MM.1S (cell line): ENCODE measurements around the gene MYLK3.

Experiments
- DNase-seq: peaks from one replicate; pipeline ENCODE4 v3.0.0-alpha.2; 2015
- H2AFZ ChIP-seq: fragments of 300-600 bp; sonication (generic); 2 replicates; pipeline ENCODE4 v1.6.0; 2016; ENCODE audit warnings: antibody characterized with exemption, low read length
- H3F3A ChIP-seq: fragments of 300-600 bp; sonication (generic); 2 replicates; pipeline ENCODE4 v1.6.1; 2016; ENCODE audit warnings: mild to moderate bottlenecking, antibody characterized with exemption, low read length, moderate library complexity, mixed read lengths; ENCODE audit not compliant: insufficient read depth
- H3K27ac ChIP-seq: fragments of 300-600 bp; sonication (generic); 2 replicates; pipeline ENCODE4 v1.5.1; 2016; ENCODE audit warnings: mild to moderate bottlenecking, low read length
- H3K27me3 ChIP-seq: fragments of 300-600 bp; sonication (generic); replicated peaks from 2 replicates; pipeline ENCODE4 v1.6.0; 2016; ENCODE audit warnings: low read length; ENCODE audit not compliant: insufficient read depth
- H3K36me3 ChIP-seq: fragments of 300-600 bp; sonication (generic); replicated peaks from 2 replicates; pipeline ENCODE4 v1.6.1; 2016; ENCODE audit warnings: mild to moderate bottlenecking, low read length, mixed read lengths; ENCODE audit not compliant: insufficient read depth
- H3K4me1 ChIP-seq: fragments of 300-600 bp; sonication (generic); 2 replicates; pipeline ENCODE4 v1.6.1; 2016; ENCODE audit warnings: low read length, mixed read lengths
- H3K4me2 ChIP-seq: fragments of 300-600 bp; sonication (generic); 2 replicates; pipeline ENCODE4 v1.6.0; 2016; ENCODE audit warnings: low read depth, low read length
- H3K4me3 ChIP-seq: fragments of 300-600 bp; sonication (generic); 2 replicates; pipeline ENCODE4 v1.5.1; 2016; ENCODE audit warnings: low read length, mixed read lengths
- H3K79me2 ChIP-seq: fragments of 300-600 bp; sonication (generic); 2 replicates; pipeline ENCODE4 v1.6.1; 2016; ENCODE audit warnings: mixed run types, low read length, mixed read lengths
- H3K9ac ChIP-seq: fragments of 300-600 bp; sonication (generic); 2 replicates; pipeline ENCODE4 v1.6.1; 2016; ENCODE audit warnings: low read length, mixed read lengths
- H3K9me2 ChIP-seq: fragments of 300-600 bp; sonication (generic); replicated peaks from 2 replicates; pipeline ENCODE4 v1.6.1; 2016; ENCODE audit warnings: mild to moderate bottlenecking, low read length, mixed read lengths; ENCODE audit not compliant: insufficient read depth
- H3K9me3 ChIP-seq: fragments of 300-600 bp; sonication (generic); replicated peaks from 2 replicates; pipeline ENCODE4 v1.6.1; 2016; ENCODE audit warnings: mild to moderate bottlenecking, low read length, mixed read lengths; ENCODE audit not compliant: insufficient read depth
- H4K20me1 ChIP-seq: fragments of 300-600 bp; sonication (generic); 2 replicates; pipeline ENCODE4 v1.6.1; 2016; ENCODE audit warnings: mild to moderate bottlenecking, low read length, moderate library complexity, mixed read lengths; ENCODE audit not compliant: insufficient read depth
- EZH2 ChIP-seq: fragments of 300-600 bp; sonication (generic); optimal IDR thresholded peaks from 2 replicates; pipeline ENCODE3; 2017; ENCODE audit warnings: low read depth, mild to moderate bottlenecking, antibody characterized with exemption, low read length, mixed read lengths
- EZH2phosphoT487 ChIP-seq: fragments of 300-600 bp; sonication (generic); IDR thresholded peaks from 2 replicates; pipeline ENCODE4 v1.6.1; 2018; ENCODE audit warnings: antibody characterized with exemption, low read length
- TF ChIP-seq, protein P1 (sequence below): fragments of 300-600 bp; sonication (generic); IDR thresholded peaks from 2 replicates; pipeline ENCODE4 v1.5.1; 2016; ENCODE audit warnings: antibody characterized with exemption, low read length, mixed read lengths

Gene MYLK3

DNA sequence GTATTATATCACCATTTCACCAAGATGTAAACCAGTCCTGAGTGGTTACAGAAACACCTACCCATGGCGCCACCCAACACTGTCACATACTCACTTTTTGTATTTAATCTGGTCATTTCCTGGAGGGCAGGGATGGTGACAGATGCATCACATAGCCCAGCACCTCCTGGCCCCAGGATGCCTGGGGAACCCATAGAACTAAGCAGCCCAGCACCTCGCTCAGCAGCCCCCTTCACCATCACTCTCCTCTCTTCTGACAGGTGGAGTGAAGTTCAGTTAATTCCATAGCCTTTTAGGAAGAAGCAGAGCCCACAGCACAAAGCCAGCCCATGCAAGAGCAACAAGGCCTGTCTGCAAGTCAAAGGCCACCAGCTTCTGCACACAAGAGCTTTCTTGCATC is 27.5 kb downstream of the MYLK3 start:
- no peak overlapping the region for H3K4me3 ChIP-seq
- H3K79me2 ChIP-seq: no peaks in the 10 kb centered on the region
- H3K4me2 ChIP-seq: no peak overlapping the region
- no peaks in the 10 kb centered on the region for H3K9me3 ChIP-seq
- no peak overlapping the region for H2AFZ ChIP-seq
- H3F3A ChIP-seq: no peaks in the 10 kb centered on the region
- no peaks in the 10 kb centered on the region for H3K36me3 ChIP-seq
- H3K27ac ChIP-seq: no peak overlapping the region
- TF ChIP-seq EZH2 (no peak), EZH2phosphoT487 (no peak)
- TF ChIP-seq, protein P1, sequence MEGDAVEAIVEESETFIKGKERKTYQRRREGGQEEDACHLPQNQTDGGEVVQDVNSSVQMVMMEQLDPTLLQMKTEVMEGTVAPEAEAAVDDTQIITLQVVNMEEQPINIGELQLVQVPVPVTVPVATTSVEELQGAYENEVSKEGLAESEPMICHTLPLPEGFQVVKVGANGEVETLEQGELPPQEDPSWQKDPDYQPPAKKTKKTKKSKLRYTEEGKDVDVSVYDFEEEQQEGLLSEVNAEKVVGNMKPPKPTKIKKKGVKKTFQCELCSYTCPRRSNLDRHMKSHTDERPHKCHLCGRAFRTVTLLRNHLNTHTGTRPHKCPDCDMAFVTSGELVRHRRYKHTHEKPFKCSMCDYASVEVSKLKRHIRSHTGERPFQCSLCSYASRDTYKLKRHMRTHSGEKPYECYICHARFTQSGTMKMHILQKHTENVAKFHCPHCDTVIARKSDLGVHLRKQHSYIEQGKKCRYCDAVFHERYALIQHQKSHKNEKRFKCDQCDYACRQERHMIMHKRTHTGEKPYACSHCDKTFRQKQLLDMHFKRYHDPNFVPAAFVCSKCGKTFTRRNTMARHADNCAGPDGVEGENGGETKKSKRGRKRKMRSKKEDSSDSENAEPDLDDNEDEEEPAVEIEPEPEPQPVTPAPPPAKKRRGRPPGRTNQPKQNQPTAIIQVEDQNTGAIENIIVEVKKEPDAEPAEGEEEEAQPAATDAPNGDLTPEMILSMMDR: no peak
- no peaks in the 10 kb centered on the region for H3K9me2 ChIP-seq
- no peaks in the 10 kb centered on the region for H3K4me1 ChIP-seq
- no peak for DNase-seq
- no peaks in the 10 kb centered on the region for H4K20me1 ChIP-seq
- H3K27me3 ChIP-seq: no peaks in the 10 kb centered on the region
- H3K9ac ChIP-seq: no peak overlapping the region

DNA sequence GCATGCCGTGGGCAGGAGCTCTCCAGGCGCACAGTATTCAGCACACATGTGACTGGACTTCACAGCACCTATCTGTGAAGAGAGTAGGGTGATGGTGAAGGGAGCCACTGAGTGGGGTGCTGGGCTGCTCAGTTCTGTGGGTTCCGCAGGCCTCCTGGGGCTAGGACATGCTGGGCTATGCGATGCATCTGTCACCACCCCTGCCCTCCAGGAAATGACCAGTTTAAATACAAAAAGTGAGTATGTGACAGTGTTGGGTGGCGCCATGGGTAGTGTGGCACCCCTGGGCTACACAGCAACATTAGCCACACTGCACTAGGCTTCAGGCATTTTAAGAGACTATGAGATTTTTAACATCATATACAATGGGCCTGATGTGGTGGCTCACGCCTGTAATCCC is 28.6 kb downstream of the MYLK3 start:
- no peak overlapping the region for H3K9ac ChIP-seq
- no peaks in the 10 kb centered on the region for H3K27me3 ChIP-seq
- no peaks in the 10 kb centered on the region for H4K20me1 ChIP-seq
- no peak for DNase-seq
- H3K36me3 ChIP-seq: no peaks in the 10 kb centered on the region
- no peaks in the 10 kb centered on the region for H3K9me2 ChIP-seq
- H3K79me2 ChIP-seq: no peaks in the 10 kb centered on the region
- no peaks in the 10 kb centered on the region for H3K9me3 ChIP-seq
- no peak overlapping the region for H3K4me2 ChIP-seq
- no peak for TF ChIP-seq EZH2phosphoT487
- no peak for TF ChIP-seq EZH2
- TF ChIP-seq, protein P1: no peak
- H3K27ac ChIP-seq: no peak overlapping the region
- H3F3A ChIP-seq: no peaks in the 10 kb centered on the region
- H2AFZ ChIP-seq: no peak overlapping the region
- no peak overlapping the region for H3K4me3 ChIP-seq
- H3K4me1 ChIP-seq: no peaks in the 10 kb centered on the region

DNA sequence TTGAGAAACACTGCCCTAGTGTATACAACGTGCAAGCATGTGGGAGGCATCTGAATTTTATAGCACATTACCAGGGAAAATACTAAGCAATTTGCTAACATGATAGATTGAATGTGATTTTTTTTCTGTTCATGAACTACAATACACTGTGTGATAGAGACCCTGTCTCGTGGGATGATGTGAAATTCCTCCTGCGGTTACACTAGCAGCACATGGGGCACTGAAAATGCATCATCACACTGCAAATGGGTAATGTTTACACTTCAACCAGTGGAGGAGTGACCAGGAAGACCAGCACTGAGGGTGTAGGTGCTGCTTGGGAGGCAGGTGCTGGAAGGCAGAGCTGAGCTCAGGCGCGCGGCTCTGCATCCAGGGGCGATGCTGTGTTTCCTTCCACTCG is 29.9 kb downstream of the MYLK3 start:
- Histone ChIP-seq H4K20me1 (no peaks in the 10 kb centered on the region), H3K4me2 (no peak overlapping the region), H3K9me3 (no peaks in the 10 kb centered on the region), H3K27me3 (no peaks in the 10 kb centered on the region), H3K9ac (no peak overlapping the region), H3K9me2 (no peaks in the 10 kb centered on the region), H2AFZ (no peak overlapping the region), H3K4me3 (no peak overlapping the region), H3K79me2 (no peaks in the 10 kb centered on the region), H3K27ac (no peak overlapping the region), H3F3A (no peaks in the 10 kb centered on the region), H3K36me3 (no peaks in the 10 kb centered on the region), H3K4me1 (no peaks in the 10 kb centered on the region)
- TF ChIP-seq EZH2 (no peak), EZH2phosphoT487 (no peak)
- TF ChIP-seq, protein P1: no peak
- DNase-seq: no peak
